ENCODE data around the gene SDCCAG8. TPM values are rescaled to one million over a fixed set of nuclear protein-coding genes. Genes with fewer than 3 reads are reported as not detected.

SDCCAG8 gene
- total RNA-seq, 4 donors from 2014 or later = 21.6 to 62.7 (median 39.8) TPM

DNA sequence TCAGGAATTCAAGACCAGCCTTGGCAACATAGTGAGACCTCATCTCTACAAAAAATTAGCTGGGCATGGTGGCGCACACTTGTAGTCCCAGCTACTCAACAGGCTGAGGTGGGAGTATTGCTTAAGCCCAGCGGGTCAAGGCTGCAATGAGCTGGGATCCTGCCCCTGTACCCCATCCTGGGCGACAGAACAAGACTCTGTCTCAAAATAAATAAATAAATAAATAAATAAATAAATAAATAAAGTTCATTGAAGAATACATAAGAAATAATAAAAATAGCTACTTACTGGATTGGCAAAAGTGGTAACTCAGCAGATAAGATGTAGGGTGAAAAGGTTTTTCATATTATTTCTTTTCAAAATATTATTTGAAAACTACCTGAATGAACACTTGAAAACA, 6.6 kb upstream of the SDCCAG8 start:
- no peak overlapping the region for H3K4me3 ChIP-seq
- H3K36me3 ChIP-seq = no peaks in the 10 kb centered on the region
- no peak for DNase-seq (ENCODE audit: low spot score in 2 of 2)
- no peak for TF ChIP-seq CTCF (IDR thresholded peaks at IDR 0.05)
- no peak for TF ChIP-seq POLR2A (IDR thresholded peaks at IDR 0.05)
- TF ChIP-seq EP300 (IDR thresholded peaks at IDR 0.05) = no peak
- TF ChIP-seq POLR2AphosphoS5 (IDR thresholded peaks at IDR 0.05) = no peak
- no peaks in the 10 kb centered on the region for H3K27me3 ChIP-seq
- whole genome bisulfite sequencing = 91% methylated on average over 3 of the region's 3 CpGs
- H3K27ac ChIP-seq = no peak overlapping the region
- no peaks in the 10 kb centered on the region for H3K9me3 ChIP-seq
- H3K4me1 ChIP-seq = peaks cover 17% of the 10 kb centered on the region

DNA sequence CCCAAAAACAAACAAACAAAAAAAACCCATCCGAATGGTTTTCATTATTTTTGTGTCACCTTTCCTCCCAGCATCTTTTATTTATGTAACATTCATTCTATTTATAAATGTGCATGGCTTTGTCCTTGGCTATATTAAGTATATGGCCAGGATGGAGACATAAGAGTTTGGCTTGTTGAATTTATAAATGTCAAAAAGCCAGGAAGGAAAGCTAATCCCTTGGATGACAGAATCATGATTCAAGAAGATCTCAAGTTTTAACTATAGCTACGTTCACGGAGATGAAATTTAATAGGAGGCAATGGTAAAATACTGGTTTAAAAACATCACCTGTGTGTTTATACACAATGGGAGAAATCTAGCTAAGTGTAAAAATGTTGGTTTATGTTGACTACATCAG, 5.7 kb upstream of the SDCCAG8 start:
- no peak for DNase-seq (ENCODE audit: low spot score in 2 of 2)
- H3K27me3 ChIP-seq = no peaks in the 10 kb centered on the region
- no peak for TF ChIP-seq POLR2A (IDR thresholded peaks at IDR 0.05)
- TF ChIP-seq EP300 (IDR thresholded peaks at IDR 0.05) = no peak
- TF ChIP-seq CTCF (IDR thresholded peaks at IDR 0.05) = no peak
- TF ChIP-seq POLR2AphosphoS5 (IDR thresholded peaks at IDR 0.05) = no peak
- no peaks in the 10 kb centered on the region for H3K36me3 ChIP-seq
- no peak overlapping the region for H3K4me3 ChIP-seq
- whole genome bisulfite sequencing = 86% methylated on average over 3 of the region's 3 CpGs
- H3K27ac ChIP-seq = no peak overlapping the region
- no peaks in the 10 kb centered on the region for H3K9me3 ChIP-seq
- peaks cover 17% of the 10 kb centered on the region for H3K4me1 ChIP-seq

DNA sequence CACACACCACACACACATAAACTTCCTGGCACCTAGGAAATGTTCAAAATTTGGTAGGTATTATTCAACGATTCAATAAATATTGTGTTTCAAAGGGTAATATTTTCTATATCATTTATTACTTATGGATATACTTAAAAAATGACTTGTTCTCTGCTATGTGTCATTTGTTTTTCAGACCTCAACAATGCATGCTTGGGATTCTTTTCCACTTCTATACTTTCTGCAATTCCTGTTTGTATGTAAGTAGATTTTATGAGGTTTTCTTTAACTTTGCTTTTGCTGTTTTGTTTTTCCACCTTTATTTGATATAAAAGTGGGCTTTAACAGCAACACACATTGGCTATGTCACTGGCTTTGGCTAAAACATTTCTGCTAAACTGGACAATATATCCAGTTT, 4.3 kb upstream of the SDCCAG8 start:
- DNase-seq (ENCODE audit: low spot score in 2 of 2) = no peak
- TF ChIP-seq POLR2A (IDR thresholded peaks at IDR 0.05) (no peak), EP300 (IDR thresholded peaks at IDR 0.05) (no peak), CTCF (IDR thresholded peaks at IDR 0.05) (no peak)
- peaks cover 21% of the 10 kb centered on the region for H3K4me1 ChIP-seq
- whole genome bisulfite sequencing = 92% methylated on average over 1 of the region's 1 CpG
- H3K27me3 ChIP-seq = no peaks in the 10 kb centered on the region
- no peaks in the 10 kb centered on the region for H3K9me3 ChIP-seq
- no peaks in the 10 kb centered on the region for H3K36me3 ChIP-seq
- H3K4me3 ChIP-seq = no peak overlapping the region
- H3K27ac ChIP-seq = no peak overlapping the region

GRCh38 chr1:243253211-243253925, 2.5 kb upstream of the SDCCAG8 start:
- peak overlapping the region; percentile 96 for H3K27ac ChIP-seq
- H3K27me3 ChIP-seq = no peaks in the 10 kb centered on the region
- H3K4me1 ChIP-seq = peaks cover 30% of the 10 kb centered on the region
- DNase-seq (ENCODE audit: low spot score in 2 of 2) = no peak
- WGBS = 6% methylated on average over 8 of the region's 8 CpGs
- no peaks in the 10 kb centered on the region for H3K36me3 ChIP-seq
- TF ChIP-seq POLR2A (IDR thresholded peaks at IDR 0.05) (no peak), POLR2AphosphoS5 (IDR thresholded peaks at IDR 0.05) (no peak), CTCF (IDR thresholded peaks at IDR 0.05) (no peak), EP300 (IDR thresholded peaks at IDR 0.05) (no peak)
- H3K9me3 ChIP-seq = no peaks in the 10 kb centered on the region
- H3K4me3 ChIP-seq = peak overlapping the region; percentile 80

DNA sequence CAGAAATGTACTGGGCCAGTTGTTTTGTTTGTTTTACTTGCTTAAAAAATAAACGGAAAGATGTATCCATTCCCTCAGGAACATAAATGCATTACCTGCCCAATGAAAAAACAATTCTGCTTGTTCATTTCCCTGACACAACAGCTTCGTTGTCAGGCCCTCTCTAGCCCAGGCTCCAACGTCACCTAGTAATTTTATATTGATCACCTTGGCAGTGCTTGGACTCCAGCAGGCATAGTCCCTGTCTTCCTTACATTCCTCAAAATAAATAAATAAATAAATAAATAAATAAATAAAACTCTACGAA, 2.0 kb upstream of the SDCCAG8 start:
- H3K27me3 ChIP-seq = no peaks in the 10 kb centered on the region
- H3K9me3 ChIP-seq = no peaks in the 10 kb centered on the region
- H3K4me1 ChIP-seq = peaks cover 30% of the 10 kb centered on the region
- H3K36me3 ChIP-seq = no peaks in the 10 kb centered on the region
- peak overlapping the region; percentile 96 for H3K27ac ChIP-seq
- peak overlapping the region; percentile 80 for H3K4me3 ChIP-seq
- 0% methylated on average over 4 of the region's 4 CpGs for WGBS
- no peak for DNase-seq (ENCODE audit: low spot score in 2 of 2)
- TF ChIP-seq POLR2A (IDR thresholded peaks at IDR 0.05) (no peak), CTCF (IDR thresholded peaks at IDR 0.05) (no peak), POLR2AphosphoS5 (IDR thresholded peaks at IDR 0.05) (no peak), EP300 (IDR thresholded peaks at IDR 0.05) (no peak)

Measured in suprapubic skin (tissue), 4 donors.